Panc1 (cell line): ENCODE results near the gene IRX4. TPM values are rescaled to one million over a fixed set of nuclear protein-coding genes. Genes with fewer than 3 reads are reported as not detected.

Source experiments
- ATAC-seq: fragments of 200-7000 bp; cut with Tn5 transposase; 2 replicates; pipeline ENCODE4 v1.9.1; 2020; ENCODE audit warnings: mild to moderate bottlenecking, moderate library complexity
- BruUV-seq: library from RNA; stranded (reverse); fragments of 400-500 nt; replicated peaks from 2 replicates; lab custom pipeline; 2021; lab: Mats Ljungman, UMichigan
- CTCF ChIA-PET: fragments of 300-600 bp; sonication (Branson Sonifier 250); formaldehyde crosslinking; loops from one replicate; lab custom pipeline; 2022; ENCODE audit warnings: antibody characterized with exemption; lab: Charles Lee
- POLR2A ChIA-PET: fragments of 300-600 bp; sonication (Branson Sonifier 250); formaldehyde crosslinking; loops from one replicate; lab custom pipeline; 2022; ENCODE audit warnings: antibody characterized with exemption; lab: Charles Lee
- DNase-seq: peaks from one replicate; pipeline ENCODE4 v3.0.0-alpha.2; 2010; ENCODE audit warnings: low read depth, low spot score
- H3K27ac ChIP-seq: 2 replicates; pipeline ENCODE4 v1.5.1; 2011; ENCODE audit warnings: mild to moderate bottlenecking, low read length, inconsistent platforms
- H3K27me3 ChIP-seq: fragments of 200-500 bp; sonication (Bioruptor generic); 2 replicates; pipeline ENCODE4 v1.6.0; 2014; ENCODE audit warnings: low read length, inconsistent platforms; ENCODE audit not compliant: control insufficient read depth, insufficient read depth
- H3K36me3 ChIP-seq: fragments of 200-500 bp; sonication (Bioruptor generic); 2 replicates; pipeline ENCODE4 v1.5.1; 2014; ENCODE audit warnings: inconsistent platforms, mild to moderate bottlenecking, low read length, moderate library complexity; ENCODE audit not compliant: control insufficient read depth, insufficient read depth
- H3K4me1 ChIP-seq: 2 replicates; pipeline ENCODE4 v1.5.1; 2011; ENCODE audit warnings: inconsistent platforms, mild to moderate bottlenecking, low read length, moderate library complexity; ENCODE audit not compliant: control insufficient read depth, insufficient read depth
- H3K4me3 ChIP-seq, 2 experiments: 2 replicates each; pipeline ENCODE4 v1.5.1; 2011 to 2012; ENCODE audit warnings: low read depth in 2 of 2, low read length in 2 of 2, mild to moderate bottlenecking in 2 of 2, inconsistent platforms in 1 of 2, moderate library complexity in 1 of 2
- H3K9me3 ChIP-seq: fragments of 200-500 bp; sonication (Bioruptor generic); 2 replicates; pipeline ENCODE4 v1.5.1; 2014; ENCODE audit warnings: low read depth, mild to moderate bottlenecking, inconsistent platforms, low read length, moderate library complexity; ENCODE audit not compliant: control insufficient read depth, insufficient read depth
- POLR2AphosphoS5 ChIP-seq: IDR thresholded peaks from 2 replicates; pipeline ENCODE4 v1.6.1; 2012; ENCODE audit warnings: mild to moderate bottlenecking, low read depth, low read length, moderate library complexity
- SIN3A ChIP-seq: IDR thresholded peaks from 2 replicates; pipeline ENCODE4 v1.6.1; 2012; ENCODE audit warnings: low read depth, mild to moderate bottlenecking, low read length, moderate library complexity, borderline replicate concordance; ENCODE audit not compliant: insufficient read depth
- TCF7L2 ChIP-seq: IDR thresholded peaks from 2 replicates; pipeline ENCODE4 v1.6.1; 2011; ENCODE audit warnings: mild to moderate bottlenecking, low read depth, low read length, inconsistent platforms
- in situ Hi-C: cut with HindIII; loops from 2 replicates; pipeline ENCODE4 v1.10.0; 2016; ENCODE audit warnings: low sequenced_read_pairs, low pct_unique_long_range_greater_than_20kb
- intact Hi-C: fragments of 100-400 bp; cut with micrococcal nuclease; formaldehyde crosslinking; loops from one replicate; pipeline ENCODE4 v1.10.0; 2022; ENCODE audit not compliant: unreplicated experiment
- total RNA-seq: library from RNA; stranded (reverse); gene quantifications from one replicate; pipeline ENCODE4 v1.2.1, GENCODE V29; 2021; ENCODE audit not compliant: unreplicated experiment
- TF ChIP-seq, protein P1 (sequence below), 2 experiments: IDR thresholded peaks; 2 replicates each; pipeline ENCODE4 v1.6.1; 2011 to 2012; ENCODE audit warnings: low read depth in 2 of 2, control low read depth in 1 of 2, low read length in 1 of 2, mild to moderate bottlenecking in 1 of 2, moderate library complexity in 1 of 2; ENCODE audit not compliant: insufficient read depth in 1 of 2
- TF ChIP-seq, protein P2 (sequence below): fragments of 450-650 bp; IDR thresholded peaks from 2 replicates; pipeline ENCODE4 v1.5.1; 2017; ENCODE audit warnings: mild to moderate bottlenecking

Gene IRX4
- total RNA-seq, 1 experiment from 2014 or later = 0.18 TPM

DNA sequence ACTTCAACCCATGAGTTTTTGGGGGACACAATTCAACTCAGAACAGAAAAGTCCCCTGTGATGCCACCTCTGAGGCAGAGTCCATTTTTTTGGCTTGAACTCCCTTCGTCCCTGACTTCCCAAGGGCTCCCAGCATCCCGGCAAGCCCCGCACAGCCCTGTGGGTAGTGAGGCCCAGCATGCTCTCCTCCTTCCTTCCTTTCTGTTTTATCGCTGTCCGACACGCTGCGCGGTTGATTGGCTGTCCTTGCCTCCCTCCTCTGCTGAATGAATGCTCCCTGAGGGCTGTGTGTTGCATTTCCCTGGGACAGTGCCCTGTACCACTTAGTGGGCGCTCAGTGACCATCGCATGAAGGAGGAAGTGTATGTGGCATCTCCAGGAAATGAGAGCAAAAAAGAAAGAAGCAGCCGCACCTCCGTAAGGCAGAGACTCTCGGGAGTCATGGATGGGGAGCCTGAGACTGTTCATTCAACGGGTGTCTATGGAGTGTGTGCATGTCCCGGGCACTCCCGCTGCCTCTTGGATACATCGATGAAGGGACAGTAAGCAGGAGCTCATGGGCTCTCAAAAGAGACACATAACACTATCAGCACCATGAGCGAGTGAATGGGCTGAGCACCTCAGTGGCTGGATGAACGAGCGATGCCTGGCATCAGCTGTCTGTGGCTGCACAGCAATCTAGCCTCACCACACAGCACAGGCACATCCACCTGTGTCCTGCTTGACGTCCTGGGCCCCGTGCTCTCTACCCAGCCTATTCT is 10.1 kb upstream of the IRX4 start:
- POLR2A ChIA-PET = no interaction called here

DNA sequence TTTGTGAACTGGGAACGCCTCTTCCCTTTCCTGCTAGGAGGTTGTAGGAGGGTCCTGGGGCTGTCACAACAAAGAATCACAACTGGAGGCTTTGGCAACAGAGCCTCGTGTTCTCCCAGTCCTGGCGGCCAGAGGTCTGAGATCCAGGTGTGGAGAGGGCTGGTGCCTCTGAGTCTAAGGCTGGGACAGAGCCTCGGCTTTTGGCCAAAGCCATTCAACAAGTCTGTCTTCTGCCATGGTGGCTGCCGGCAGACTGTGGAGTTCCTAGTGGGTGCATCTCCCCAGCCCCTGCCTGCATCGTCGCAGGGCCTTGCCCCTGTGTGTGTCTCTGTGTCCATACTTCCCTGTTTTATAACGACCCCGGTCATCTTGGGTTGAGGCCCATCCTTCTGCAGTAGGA is 9.5 kb upstream of the IRX4 start:
- ChIA-PET POLR2A (no interaction called here), CTCF (no interaction called here)
- Histone ChIP-seq H3K4me3 (no peak overlapping the region), H3K36me3 (no peaks in the 10 kb centered on the region), H3K27ac (no peak overlapping the region), H3K4me1 (no peaks in the 10 kb centered on the region), H3K27me3 (no peaks in the 10 kb centered on the region; the same call in 1 of the 2 replicates), H3K9me3 (no peaks in the 10 kb centered on the region)
- no TSS peak for BruUV-seq
- DNase-seq = no peak
- intact Hi-C loops (no loop called here), in situ Hi-C loops (no loop called here)
- ATAC-seq = no peak
- no peak for TF ChIP-seq TCF7L2
- no peak for TF ChIP-seq SIN3A
- TF ChIP-seq, protein P1, sequence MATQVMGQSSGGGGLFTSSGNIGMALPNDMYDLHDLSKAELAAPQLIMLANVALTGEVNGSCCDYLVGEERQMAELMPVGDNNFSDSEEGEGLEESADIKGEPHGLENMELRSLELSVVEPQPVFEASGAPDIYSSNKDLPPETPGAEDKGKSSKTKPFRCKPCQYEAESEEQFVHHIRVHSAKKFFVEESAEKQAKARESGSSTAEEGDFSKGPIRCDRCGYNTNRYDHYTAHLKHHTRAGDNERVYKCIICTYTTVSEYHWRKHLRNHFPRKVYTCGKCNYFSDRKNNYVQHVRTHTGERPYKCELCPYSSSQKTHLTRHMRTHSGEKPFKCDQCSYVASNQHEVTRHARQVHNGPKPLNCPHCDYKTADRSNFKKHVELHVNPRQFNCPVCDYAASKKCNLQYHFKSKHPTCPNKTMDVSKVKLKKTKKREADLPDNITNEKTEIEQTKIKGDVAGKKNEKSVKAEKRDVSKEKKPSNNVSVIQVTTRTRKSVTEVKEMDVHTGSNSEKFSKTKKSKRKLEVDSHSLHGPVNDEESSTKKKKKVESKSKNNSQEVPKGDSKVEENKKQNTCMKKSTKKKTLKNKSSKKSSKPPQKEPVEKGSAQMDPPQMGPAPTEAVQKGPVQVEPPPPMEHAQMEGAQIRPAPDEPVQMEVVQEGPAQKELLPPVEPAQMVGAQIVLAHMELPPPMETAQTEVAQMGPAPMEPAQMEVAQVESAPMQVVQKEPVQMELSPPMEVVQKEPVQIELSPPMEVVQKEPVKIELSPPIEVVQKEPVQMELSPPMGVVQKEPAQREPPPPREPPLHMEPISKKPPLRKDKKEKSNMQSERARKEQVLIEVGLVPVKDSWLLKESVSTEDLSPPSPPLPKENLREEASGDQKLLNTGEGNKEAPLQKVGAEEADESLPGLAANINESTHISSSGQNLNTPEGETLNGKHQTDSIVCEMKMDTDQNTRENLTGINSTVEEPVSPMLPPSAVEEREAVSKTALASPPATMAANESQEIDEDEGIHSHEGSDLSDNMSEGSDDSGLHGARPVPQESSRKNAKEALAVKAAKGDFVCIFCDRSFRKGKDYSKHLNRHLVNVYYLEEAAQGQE (IDR thresholded peaks at IDR 0.05; ENCODE audit: insufficient read depth in 1 of 2, low read depth in 2 of 2, low read length in 1 of 2) = no peak
- TF ChIP-seq, protein P2, sequence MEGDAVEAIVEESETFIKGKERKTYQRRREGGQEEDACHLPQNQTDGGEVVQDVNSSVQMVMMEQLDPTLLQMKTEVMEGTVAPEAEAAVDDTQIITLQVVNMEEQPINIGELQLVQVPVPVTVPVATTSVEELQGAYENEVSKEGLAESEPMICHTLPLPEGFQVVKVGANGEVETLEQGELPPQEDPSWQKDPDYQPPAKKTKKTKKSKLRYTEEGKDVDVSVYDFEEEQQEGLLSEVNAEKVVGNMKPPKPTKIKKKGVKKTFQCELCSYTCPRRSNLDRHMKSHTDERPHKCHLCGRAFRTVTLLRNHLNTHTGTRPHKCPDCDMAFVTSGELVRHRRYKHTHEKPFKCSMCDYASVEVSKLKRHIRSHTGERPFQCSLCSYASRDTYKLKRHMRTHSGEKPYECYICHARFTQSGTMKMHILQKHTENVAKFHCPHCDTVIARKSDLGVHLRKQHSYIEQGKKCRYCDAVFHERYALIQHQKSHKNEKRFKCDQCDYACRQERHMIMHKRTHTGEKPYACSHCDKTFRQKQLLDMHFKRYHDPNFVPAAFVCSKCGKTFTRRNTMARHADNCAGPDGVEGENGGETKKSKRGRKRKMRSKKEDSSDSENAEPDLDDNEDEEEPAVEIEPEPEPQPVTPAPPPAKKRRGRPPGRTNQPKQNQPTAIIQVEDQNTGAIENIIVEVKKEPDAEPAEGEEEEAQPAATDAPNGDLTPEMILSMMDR = no peak
- no peak for TF ChIP-seq POLR2AphosphoS5

More for the DNA sequence above, 10.1 kb upstream of the IRX4 start:
- DNase-seq (no peak), ATAC-seq (no peak)
- CTCF ChIA-PET = no interaction called here
- Histone ChIP-seq H3K36me3 (no peaks in the 10 kb centered on the region), H3K27me3 (no peaks in the 10 kb centered on the region; the same call in 1 of the 2 replicates), H3K9me3 (no peaks in the 10 kb centered on the region), H3K4me1 (no peaks in the 10 kb centered on the region), H3K4me3 (no peak overlapping the region), H3K27ac (no peak overlapping the region)
- intact Hi-C loops (no loop called here), in situ Hi-C loops (no loop called here)
- TF ChIP-seq SIN3A (no peak), POLR2AphosphoS5 (no peak), TCF7L2 (no peak)
- TF ChIP-seq, protein P2 = no peak
- TF ChIP-seq, protein P1 (IDR thresholded peaks at IDR 0.05; ENCODE audit: insufficient read depth in 1 of 2, low read depth in 2 of 2, low read length in 1 of 2) = no peak
- no TSS peak for BruUV-seq
